ENCODE data around the gene BCL7C.

GRCh38 chr16:30925995-30926811 is 32.3 kb upstream of the BCL7C start:
- no peak for TF ChIP-seq CTCF (IDR thresholded peaks at IDR 0.05)
- TF ChIP-seq POLR2A (IDR thresholded peaks at IDR 0.05): no peak

Data from adrenal gland (tissue), 5 donors.